ENCODE results near the gene PEPD.

DNA sequence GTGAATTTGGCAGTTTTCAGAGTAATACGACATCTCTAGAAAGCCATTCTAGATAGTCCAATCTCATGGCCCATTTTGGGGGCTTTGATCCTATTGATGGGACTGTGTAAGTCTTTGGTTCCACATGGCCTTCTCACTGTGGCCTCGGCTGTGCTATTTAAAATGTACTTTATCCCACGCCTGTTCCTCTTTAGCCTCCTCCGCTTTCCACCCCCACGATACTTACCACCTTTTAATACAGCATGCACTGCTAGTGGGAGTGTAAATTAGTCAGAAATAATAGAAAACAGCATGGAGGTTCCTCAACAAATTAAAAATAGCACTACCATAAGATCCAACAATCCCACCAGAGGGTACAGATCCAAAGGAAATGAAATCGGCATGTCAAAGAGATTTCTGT is 176.4 kb downstream of the PEPD start:
- TF ChIP-seq, protein P1, sequence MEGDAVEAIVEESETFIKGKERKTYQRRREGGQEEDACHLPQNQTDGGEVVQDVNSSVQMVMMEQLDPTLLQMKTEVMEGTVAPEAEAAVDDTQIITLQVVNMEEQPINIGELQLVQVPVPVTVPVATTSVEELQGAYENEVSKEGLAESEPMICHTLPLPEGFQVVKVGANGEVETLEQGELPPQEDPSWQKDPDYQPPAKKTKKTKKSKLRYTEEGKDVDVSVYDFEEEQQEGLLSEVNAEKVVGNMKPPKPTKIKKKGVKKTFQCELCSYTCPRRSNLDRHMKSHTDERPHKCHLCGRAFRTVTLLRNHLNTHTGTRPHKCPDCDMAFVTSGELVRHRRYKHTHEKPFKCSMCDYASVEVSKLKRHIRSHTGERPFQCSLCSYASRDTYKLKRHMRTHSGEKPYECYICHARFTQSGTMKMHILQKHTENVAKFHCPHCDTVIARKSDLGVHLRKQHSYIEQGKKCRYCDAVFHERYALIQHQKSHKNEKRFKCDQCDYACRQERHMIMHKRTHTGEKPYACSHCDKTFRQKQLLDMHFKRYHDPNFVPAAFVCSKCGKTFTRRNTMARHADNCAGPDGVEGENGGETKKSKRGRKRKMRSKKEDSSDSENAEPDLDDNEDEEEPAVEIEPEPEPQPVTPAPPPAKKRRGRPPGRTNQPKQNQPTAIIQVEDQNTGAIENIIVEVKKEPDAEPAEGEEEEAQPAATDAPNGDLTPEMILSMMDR (IDR thresholded peaks at IDR 0.05), result no peak
- no peak for TF ChIP-seq POLR2A (IDR thresholded peaks at IDR 0.05)

Data from Peyer's patch (tissue), 4 donors.